ENCODE results near the gene FAM124B.

FAM124B gene

DNA sequence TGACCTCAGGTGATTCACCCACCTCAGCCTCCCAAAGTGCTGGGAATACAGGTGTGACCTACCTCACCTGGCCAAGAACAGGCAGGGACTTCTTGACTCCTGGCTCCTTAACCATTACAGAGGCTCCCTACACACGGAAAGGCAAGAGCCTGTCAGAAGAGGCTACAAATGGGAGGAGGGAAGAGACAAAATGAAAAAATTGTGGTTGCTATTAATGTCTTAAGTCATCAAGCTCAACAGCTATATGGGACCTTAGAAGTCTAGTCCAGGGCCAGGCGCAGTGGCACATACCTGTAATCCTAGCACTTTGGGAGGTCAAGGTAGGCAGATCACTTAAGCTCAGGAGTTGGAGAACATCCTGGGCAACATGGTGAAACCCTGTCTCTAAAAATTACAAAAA lies 11.5 kb upstream of the FAM124B start:
- no peak overlapping the region for H3K4me3 ChIP-seq (ENCODE audit: low read length)
- DNase-seq (ENCODE audit: low read depth), result no peak
- TF ChIP-seq, protein P1, sequence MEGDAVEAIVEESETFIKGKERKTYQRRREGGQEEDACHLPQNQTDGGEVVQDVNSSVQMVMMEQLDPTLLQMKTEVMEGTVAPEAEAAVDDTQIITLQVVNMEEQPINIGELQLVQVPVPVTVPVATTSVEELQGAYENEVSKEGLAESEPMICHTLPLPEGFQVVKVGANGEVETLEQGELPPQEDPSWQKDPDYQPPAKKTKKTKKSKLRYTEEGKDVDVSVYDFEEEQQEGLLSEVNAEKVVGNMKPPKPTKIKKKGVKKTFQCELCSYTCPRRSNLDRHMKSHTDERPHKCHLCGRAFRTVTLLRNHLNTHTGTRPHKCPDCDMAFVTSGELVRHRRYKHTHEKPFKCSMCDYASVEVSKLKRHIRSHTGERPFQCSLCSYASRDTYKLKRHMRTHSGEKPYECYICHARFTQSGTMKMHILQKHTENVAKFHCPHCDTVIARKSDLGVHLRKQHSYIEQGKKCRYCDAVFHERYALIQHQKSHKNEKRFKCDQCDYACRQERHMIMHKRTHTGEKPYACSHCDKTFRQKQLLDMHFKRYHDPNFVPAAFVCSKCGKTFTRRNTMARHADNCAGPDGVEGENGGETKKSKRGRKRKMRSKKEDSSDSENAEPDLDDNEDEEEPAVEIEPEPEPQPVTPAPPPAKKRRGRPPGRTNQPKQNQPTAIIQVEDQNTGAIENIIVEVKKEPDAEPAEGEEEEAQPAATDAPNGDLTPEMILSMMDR (conservative IDR thresholded peaks at IDR 0.05; ENCODE audit: low read length), result no peak

DNA sequence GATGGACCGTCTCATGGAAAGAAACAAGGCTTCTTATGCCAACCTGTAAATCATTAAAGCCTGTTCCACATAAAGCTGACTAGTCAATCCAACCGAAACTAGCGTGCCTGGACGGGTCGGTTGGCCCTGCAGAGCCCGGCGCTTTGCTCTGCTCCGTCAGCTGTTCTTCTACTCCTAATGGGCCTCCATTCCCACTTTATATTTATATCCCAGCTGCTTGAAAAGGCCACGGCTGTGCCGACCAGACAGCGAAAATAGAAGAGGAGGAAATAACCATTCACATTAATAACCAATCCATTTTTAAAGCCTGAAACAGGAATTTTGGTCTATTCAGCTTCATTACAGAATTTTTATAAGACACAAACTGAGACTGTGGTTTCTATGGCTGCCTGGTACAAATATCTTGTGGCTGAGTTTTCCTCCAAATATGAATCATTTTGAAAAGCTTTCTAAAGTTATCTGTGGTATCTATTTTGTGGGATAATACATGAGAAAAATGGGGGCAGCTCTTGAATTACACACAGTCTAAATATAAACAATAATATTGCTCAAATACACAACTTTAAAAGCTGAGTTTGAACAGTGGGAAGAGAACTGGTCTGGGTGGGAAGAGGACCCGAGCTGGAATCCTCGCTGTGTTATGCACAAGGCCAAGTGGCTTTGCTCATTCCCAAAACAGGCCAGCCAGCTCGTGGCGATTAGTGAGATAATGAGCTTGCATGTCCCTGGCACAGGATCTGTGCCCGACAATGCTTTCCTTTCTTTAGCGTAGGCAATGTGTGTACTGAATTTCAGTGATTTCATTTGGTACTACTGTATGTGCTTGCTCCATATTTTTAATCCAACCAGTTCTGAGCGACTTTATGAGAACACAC lies 10.5 kb upstream of the FAM124B start:
- peak; percentile 84 for DNase-seq (ENCODE audit: low read depth)
- peak overlapping the region; percentile 36 for H3K4me3 ChIP-seq (ENCODE audit: low read length)
- TF ChIP-seq, protein P1 (conservative IDR thresholded peaks at IDR 0.05; ENCODE audit: low read length), result no peak

DNA sequence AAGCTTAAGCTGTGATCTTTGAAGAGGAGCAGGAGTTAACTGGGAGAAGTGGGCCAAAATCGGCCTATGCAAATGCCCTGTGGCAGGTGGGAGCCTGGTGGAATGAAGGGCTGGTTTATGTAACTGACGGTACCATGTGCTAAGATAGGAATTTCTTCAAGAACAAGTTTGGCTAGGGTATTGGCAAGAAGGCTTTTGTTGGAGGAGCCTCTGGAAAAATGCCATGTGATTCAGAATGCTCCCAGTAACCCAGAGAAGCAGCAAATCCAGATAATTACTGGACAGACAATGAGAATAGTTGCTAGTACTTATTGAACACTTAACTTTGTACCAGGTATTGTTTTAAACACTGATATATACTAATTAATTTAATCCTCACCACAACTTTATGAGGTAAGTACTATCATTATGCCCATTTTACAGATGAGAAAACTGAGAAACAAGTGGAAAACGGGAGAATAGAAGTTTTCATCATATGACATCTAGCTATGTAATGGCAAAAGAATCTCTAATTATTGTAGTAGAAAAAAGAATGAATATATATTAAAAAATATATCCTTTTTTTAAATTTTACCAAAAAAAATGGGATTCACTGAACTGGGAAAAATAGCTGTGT lies 9.1 kb upstream of the FAM124B start:
- H3K4me3 ChIP-seq (ENCODE audit: low read length), result no peak overlapping the region
- TF ChIP-seq, protein P1 (conservative IDR thresholded peaks at IDR 0.05; ENCODE audit: low read length), result no peak
- peak; percentile 67 for DNase-seq (ENCODE audit: low read depth)

DNA sequence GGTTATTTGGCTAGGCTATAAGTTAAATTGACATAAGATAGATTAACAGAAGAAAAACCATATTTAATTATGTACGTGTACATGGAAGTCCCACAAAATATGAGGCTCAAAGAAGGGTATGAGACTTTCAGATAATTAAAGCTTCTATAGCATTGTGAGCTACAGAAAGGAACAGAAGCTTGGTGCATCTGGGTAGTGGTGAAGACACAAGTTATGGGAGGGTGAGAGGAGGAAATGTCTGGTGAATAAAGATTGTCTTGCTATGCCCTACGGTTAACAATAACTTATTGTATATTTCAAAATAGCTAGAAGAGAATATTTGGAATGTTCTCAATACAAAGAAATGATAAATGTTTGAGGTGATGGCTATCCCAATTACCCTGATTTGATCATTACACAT lies 6.8 kb upstream of the FAM124B start:
- DNase-seq (ENCODE audit: low read depth), result no peak
- TF ChIP-seq, protein P1 (conservative IDR thresholded peaks at IDR 0.05; ENCODE audit: low read length), result no peak
- no peak overlapping the region for H3K4me3 ChIP-seq (ENCODE audit: low read length)

DNA sequence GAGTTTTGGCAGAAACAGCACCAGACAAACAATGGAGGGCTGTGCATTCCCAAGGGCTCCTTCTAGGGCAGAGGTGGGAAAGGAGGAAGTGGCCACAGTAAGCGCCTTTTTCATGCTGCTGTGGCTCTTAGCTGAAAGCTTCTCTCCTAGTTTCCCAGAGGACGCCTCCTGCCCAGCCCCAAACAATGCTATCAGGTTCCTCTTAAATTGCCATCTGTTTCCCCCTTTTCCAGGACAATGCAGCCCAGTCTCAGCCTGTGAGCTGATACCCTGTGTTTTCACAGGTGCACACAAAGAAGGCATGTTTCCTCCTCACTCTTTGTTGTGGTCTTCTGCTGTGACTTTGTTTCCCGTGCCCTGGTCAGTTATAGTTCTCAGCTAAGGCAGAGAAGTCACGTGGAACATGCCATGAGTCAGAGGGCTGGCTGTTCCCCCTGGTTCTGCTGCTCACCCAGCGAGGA lies 5.4 kb upstream of the FAM124B start:
- no peak for DNase-seq (ENCODE audit: low read depth)
- H3K4me3 ChIP-seq (ENCODE audit: low read length), result no peak overlapping the region
- TF ChIP-seq, protein P1 (conservative IDR thresholded peaks at IDR 0.05; ENCODE audit: low read length), result no peak

DNA sequence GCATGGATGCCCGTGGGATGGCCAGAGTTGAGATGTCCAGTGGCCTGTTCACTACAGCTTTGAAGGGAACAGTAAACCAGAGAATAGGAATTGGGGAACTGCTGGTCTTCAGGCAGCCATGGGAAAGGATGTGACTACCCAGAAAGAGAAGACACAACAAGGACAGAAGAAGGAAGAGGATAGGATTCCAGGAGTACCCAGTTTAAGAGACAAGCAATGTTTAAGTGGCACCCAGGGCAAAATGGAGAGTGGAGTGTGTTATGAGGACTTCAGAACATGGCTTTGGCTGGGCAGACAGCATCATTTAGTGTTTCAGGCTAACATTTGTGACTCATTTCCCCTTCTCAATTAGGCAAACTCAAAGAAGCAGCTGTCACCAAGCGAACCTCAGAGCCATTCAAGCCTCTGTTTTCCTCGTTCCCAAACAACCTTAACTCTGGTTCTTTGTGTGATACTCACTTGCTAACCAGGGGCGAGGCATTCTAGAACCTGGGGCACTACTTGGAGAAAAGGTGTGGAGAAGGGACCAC lies 4.0 kb upstream of the FAM124B start:
- DNase-seq (ENCODE audit: low read depth), result no peak
- TF ChIP-seq, protein P1 (conservative IDR thresholded peaks at IDR 0.05; ENCODE audit: low read length), result no peak
- H3K4me3 ChIP-seq (ENCODE audit: low read length), result no peak overlapping the region
